GM18519 (cell line): ENCODE results near the gene CMBL.
A peak's percentile ranks its signal among the peaks of the same experiment; 100 is the strongest.
"Not testable (repeated sequence)": the region's sequence is repeated elsewhere in the genome, so short reads cannot be mapped to it uniquely, and the experiment has no call there.

ENCODE experiments used
- ATAC-seq: cut with Tn5 transposase; IDR thresholded peaks from one replicate; pipeline ENCODE4 v1.9.1; 2021; ENCODE audit warnings: mild to moderate bottlenecking, moderate library complexity; ENCODE audit not compliant: unreplicated experiment, low FRiP score

Gene CMBL

DNA sequence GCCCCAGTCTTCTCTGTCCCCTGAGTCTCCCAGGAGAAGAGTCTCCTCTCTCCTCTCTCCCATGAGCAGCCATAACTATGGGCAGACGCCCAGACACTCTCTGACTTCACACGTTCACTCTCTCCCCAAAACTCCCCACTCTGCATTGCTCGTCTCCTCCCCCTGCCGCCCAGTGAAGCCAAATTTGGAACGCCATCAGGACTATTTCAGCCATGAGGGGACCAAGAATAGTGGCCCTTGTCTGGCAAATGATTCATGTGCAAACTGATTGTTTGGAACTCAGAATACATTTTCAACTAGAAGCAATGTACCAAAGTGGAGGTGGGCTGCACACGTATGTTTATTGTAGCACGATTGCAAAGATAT lies 20.9 kb downstream of the CMBL start:
- no peak for ATAC-seq

DNA sequence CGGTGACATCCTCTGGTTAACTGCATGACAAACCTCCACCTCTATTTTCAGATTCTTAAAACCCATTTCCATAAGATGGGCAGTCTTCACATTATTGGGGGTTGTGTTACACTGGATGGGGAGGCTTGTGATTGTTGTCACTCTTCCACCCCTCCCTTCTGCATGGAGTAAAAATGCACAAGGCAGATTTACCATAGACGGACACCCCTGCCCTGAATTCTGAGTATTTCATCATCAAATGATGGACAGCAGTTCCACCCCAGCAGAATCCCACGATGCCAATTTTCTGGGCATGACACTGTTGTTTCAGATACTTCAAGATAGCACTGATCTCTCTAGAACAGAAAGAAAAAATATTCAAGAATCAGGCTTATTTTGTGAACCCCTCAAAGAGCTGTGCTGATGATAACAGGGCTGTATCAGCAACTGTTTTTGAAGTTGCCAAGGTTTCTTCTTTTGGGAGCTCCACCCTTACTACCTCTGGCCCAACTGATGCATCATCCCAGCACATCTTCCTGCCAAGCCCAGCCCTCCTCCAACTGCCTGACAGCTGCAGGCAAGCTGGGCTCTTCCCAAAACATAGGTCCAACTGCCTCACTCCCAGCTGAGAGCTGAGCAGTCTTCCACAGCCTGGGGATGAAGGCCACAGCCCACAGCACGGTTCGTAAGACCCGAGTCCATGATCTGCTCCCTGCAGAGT lies 21.4 kb downstream of the CMBL start:
- ATAC-seq = no peak

DNA sequence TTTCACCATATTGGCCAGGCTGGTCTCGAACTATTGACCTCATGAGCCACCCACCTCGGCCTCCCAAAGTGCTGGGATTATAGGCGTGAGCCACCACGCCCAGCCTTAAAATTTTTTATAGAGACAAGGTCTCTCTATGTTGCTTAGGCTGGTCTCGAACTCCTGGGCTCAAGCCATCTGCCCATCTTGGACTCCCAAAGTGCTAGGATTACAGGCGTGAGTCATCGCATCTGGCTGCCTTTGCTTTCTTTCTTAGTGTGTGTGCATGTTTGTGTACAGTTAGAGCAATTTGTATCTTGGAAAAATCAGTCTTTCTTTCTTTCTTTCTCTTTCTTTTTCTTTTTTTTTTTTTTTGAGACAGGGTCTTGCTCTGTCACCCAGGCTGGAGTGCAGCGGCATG lies 22.3 kb downstream of the CMBL start:
- ATAC-seq = not testable (repeated sequence)

DNA sequence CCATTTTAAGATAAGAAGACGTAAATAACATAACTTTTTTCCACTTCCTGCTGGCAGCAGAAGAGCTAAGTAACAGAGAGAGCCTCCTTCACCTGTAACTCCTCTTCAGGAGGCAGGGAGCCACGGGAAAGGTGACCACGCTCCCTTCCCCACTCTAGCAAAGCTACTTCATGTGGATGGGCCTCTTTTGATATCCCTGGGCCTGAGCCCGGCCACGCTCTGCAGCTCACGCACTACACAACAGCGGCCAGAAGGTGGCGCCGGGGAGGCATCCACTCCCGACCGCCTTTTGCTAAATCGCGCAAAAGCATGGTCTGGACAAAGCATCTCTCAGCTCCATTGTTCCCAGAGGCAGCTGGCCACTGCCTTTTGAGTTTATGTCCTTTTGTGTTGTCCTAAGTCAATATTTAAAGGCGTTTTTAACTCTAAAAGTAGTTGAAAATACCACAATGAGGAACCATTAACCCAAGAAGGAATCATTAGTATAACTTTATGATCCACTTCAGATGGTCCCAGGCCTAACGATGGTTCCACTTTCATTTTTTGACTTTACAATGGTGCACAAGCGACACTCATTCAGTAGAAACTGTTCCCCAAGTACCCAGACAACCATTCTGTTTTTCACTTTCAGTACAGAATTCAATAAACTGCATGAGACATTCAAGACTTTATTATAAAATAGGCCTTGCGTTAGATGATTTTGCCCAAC lies 23.6 kb downstream of the CMBL start:
- ATAC-seq = peak; percentile 91

DNA sequence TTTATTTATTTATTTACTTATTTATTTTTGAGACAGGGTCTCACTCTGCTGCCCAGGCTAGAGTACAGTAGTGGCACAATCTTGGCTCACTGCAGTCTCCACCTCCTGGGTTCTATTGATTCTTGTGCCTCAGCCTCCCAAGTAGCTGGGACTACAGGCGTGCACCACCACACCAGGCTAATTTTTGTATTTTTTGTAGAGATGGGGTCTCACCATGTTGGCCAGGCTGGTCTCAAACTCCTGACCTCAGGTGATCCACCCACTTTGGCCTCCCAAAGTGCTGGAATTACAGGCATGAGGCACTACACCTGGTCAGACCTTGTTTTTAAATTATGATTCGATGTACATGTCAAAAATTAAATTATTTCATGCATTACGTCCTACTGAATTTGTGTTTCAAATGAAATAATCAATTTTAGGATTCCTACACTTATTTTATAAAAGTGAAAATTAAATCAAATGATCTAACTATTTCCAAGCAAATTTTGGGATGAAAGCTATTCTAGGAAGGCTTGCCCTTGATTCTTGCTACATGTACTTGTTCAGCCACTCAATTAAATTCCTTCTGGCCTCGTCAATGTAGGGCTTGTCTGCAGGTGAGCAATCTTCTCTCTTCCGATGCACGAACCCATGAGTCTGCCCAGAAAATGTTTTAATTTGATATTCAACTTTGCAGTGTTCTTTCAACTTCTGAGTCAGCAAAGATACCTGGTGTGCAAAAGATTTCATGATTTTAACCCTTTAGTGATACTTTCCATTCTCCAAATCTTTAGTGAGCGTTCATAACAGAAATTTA lies 27.6 kb downstream of the CMBL start:
- ATAC-seq = no peak

DNA sequence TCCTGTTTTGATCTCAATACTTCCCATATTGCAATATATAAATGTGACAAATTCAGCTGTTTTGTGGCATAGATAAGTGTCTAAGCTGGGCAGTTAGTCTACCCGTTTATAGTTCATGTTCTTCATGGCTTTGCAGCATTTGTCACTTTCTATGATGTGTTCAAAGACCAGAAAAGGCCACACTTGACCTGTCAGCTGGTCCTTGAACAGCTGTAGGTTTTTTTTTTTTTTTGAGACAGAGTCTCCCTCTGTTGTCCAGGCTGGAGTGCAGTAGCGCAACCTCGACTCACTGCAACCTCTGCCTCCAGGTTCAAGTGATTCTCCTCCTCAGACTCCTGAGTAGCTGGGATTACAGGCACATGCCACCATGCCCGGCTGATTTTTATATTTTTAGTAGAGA lies 28.4 kb downstream of the CMBL start:
- ATAC-seq = no peak

DNA sequence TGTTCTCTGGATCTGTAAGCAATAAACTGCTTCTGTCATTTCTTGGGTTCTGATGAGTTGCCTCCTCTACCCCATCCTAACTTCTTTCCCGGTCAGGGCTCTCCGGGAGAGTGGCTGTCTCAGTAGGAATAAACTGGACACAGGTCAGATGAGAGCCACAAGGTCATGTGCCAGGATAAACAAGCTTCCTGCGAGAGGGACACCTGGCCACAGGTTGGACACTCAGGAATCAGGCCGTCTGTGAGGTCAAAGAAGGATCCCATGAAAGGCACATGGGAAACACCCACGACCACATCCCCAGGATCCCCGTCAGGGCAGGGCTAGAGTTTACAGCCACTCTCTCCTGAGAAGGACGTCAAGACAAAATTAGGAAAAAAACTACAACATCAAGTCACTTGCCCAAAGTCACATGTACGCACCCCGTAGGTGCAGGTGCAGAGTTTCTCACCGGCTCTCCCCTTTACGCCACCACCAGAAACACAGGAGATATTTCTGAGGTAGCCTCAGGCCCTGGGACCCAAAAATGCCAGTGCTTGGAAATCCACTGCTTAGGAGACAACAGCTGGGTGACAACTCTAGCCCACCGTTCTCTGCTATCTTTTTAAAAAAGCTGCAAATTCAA lies 28.9 kb downstream of the CMBL start:
- no peak for ATAC-seq

DNA sequence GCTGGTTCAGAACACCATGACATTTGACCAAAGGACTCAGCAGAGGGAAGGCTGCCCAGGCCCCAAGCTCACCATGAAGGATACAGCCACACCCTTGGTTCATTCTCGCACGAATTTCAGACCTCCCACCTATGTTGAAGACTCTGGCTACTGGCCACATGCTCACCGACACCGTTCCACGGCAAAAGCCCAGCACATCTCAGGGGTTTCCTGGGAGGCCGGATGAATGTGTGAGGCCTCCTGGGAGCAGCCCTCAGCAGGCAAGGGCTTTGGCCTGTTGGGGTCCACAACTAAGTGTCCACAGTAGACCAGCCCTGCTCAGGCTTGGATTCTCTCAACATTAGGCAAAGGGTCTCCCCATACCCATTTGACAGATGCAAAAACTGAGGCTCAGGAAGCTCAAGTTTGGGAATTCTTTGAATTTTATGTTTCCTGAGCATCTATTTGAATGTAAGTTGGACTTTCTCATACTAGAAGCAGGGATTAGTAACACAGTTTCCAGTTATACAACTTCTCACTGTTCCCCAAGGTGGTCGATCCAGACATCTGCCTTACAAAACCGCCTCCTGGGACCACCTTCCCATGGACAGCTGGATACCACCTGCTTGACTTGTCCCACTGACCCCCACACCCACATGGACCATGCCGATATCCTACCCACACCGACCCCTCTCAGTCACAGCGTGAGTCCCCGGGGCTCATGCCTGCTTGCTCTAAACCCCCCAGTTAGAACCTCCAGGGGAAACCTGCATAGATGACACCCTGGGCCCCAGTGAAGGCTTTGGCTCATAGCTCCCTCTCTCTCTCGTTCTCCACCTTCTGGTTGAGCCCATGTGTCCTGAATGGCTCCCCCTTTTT lies 29.7 kb downstream of the CMBL start:
- ATAC-seq = no peak

DNA sequence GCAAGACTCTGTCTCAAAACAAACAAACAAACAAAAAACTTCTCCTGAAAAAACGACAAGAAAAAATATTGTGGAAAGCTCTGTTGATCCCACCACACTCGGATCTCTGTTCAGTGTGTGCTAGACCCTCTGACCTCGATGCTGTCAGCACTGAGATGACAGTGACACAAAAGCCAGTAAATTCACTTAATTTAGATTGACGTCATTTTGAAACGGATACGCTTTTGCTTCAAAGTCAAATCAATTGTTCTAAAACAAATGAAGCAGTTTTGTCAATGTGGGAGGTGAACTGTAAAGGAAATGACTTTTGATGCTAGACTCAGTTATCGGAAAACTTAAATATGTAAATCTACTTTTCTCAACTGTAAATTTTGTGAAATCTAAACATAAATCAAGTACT lies 31.0 kb downstream of the CMBL start:
- ATAC-seq = no peak

DNA sequence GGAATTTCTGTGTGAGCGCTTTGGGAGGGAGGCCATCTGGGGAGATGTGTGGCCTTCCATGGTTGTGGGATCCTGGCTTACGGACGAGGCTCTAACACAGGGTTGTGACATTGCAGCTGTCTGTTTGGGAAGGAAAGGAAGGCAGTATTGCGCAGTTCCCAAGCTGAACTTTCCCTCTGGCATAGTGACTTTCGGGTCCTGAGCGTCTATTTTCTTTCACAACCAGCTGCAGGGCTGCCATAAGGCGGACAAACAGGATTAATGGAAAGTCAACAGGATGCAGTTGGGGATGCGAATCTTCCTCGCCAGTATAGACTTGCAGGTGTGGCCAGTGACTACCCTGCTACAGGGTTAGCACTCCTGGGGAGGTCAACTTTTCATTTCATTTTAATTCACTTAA lies 31.7 kb downstream of the CMBL start:
- ATAC-seq = no peak

DNA sequence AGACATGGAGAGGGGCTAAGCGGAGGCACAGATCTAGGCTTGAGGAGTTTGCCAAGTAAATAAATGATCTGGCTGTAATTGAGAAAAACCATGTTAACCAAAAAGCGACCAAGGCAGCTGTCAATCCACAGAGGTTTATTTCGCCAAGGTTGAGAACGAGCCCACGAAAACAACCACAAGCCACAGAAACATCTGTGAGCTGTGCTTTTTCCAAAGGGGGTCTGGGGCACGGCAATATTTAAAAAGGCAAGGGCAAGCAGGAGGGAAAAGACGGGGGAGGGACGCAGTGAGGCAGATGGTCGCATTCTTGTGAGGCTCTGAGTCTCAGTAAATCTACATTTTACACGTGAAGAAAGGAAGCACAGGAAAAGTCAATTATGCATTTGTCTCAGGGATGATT lies 32.2 kb downstream of the CMBL start:
- ATAC-seq = no peak

DNA sequence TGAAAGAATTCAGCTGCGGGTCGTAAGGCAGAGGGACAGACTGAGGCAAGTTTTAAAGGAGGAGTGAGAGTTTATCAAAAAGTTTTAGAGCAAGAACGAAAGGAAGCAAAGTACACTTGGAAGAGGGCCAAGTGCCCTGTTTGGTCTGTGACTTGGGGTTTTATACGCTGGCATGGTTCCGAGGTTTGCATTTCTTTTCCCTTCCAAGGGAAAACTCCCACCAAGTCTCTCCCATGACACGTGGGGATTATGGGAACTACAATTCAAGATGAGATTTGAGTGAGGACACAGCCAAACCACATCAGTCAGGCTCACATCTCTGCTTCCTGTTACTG lies 34.9 kb downstream of the CMBL start:
- not testable (repeated sequence) for ATAC-seq

DNA sequence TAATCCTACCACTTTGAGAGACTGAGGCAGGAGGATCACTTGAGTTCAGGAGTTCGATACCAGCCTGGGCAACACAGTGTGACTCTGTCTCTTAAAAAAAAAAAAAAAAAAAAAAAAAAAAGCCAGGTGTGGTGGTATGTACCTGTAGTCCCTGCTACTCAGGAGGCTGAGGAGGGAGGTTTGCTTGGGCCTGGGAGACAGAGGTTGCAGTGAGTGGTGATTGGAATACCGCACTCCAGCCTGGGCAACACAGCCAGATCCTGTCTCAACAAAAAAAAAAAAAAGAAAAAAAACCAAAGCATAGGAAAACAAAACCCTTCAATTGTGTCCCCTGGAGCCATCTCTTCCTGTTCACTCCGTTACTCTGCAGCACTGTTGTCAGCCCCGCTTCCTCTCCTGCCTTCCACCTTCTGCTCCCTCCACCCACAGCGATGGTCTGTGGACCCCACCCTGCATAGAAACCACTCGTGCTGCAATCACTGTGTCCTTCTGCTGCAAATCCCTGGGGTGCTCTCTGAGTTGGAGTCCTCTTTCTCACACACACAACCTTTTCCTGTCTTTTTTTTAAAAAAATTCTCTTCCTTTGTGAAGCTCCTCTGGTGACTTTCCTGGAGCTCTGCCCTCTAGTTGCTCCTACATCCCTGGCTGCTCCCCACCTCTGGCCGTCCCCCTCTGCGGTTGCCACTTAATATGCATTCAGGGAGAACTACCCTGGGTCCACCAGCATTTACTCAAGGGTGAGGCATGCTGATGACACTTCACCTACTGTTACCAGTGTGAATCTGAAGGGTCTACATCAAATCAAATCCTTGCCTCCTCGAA lies 35.4 kb downstream of the CMBL start:
- ATAC-seq = no peak

DNA sequence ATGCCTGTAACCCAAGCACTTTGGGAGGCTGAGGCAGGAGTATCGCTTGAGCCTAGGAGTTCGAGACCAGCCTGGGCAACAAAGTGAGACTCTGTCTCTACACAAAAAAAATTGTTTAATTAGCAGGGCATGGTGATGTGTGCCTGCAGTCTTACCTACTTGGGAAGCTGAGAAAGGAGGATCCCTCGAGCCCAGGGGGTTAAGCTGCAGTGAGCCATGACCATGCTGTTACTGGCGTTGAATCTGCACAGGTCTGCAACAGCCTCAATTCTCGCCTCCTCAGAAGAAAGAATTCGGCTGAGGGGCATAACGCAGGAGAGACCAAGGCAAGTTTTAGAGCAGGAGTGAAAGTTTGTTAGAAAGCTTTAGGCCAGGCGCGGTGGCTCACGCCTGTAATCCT lies 39.6 kb downstream of the CMBL start:
- ATAC-seq = no peak

DNA sequence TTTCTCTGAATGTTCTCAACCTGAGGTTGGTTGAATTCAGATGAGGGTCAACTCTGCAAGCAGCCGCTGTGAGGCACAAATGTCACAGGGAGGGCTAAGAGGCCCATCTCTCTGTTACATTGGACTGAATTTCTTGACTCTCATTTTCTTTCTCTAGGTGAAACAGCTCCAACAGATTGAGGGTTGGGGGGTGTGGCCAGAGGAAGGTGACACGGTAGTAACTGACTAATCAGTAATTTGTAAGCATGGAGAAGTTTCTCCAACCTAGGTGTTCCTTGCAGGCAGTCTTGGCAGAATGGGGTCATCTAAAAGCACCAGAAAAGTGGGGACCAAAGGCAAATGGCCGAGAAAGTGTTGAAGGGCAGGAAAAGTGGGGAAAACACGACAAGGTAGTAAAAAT lies 40.9 kb downstream of the CMBL start:
- no peak for ATAC-seq

DNA sequence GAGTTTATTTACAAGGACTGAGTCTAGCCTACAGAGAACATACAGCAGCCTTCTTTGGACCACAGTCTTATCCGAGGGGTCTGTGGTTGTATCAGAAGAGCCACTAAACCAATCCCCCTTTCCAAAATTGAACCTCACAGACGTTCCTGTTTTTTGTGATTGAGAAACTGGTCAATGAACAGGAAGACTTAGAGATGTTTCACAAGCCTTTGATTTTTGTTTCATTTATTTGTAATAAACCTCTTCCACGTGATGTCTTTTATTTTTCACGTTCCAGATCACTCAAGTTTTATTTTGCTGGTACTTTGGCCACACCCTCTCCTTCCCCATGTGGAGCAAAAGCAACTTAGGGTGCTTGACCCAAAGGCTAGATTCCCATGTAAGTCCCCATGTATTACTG lies 41.6 kb downstream of the CMBL start:
- ATAC-seq = no peak

DNA sequence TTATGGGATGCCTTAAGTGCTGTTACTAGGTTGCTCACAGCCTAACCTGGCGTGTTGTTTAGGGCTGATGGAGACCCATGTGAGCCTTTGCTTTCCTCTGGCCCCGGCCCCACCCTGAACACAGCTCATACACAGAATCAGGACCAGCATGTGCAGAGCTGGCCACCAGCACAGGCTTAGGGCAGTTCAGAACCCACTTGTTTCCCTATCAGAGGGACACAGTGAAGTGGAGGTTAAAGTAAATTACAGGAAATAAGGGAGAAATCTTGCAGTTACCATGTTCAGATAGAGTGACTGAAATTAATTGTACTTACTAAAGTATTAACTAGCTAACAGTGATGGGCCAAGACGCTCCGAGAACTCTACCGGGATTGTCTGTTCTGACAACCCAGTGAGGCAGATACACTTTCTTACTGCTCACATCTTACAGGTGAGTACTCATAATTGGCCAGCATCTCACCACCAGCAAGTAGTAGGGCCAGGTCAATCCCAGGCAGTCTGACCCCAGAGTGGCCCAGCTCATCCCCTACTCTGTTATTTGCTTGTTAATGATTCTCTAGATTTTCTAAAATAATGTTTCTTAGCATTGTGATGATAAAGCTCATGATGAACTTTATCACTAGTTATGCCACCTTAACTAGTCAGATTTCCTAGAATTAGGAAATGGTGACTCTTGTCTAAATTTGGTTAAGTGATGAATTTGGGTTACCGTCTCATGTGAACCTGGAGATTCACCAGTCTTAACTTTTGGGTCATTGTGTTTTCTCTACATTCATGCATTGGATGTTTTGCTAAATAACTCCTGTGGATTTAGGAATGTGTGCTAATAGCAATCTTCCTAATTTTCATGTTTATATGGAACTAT lies 42.2 kb downstream of the CMBL start:
- no peak for ATAC-seq

DNA sequence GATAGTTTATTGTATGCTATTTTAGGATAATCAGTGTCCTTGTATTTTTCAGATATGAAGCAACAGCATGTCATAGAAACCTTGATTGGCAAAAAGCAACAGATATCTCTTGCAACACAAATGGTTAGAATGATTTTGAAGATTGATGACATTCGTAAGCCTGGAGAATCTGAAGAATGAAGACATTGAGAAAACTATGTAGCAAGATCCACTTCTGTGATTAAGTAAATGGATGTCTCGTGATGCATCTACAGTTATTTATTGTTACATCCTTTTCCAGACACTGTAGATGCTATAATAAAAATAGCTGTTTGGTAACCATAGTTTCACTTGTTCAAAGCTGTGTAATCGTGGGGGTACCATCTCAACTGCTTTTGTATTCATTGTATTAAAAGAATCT lies 43.1 kb downstream of the CMBL start:
- ATAC-seq = no peak

DNA sequence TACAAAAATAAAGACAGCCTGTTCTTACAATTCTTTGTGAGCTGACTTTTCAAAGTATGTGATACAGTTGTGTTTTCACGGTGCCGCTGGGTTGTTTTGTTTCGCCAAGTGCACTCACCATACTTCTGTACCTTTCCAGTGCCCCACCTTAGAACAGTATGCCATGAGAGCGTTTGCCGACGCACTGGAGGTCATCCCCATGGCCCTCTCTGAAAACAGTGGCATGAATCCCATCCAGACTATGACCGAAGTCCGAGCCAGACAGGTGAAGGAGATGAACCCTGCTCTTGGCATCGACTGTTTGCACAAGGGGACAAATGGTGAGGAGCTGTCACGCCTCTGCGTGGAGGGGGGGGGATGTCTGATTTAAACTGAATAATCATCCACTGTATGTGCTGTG lies 44.7 kb downstream of the CMBL start:
- no peak for ATAC-seq
